LNCaP clone FGC (cell line): ENCODE results near the gene LILRB3.
A peak's percentile ranks its signal among the peaks of the same experiment; 100 is the strongest.
"Not testable (repeated sequence)": the region's sequence is repeated elsewhere in the genome, so short reads cannot be mapped to it uniquely, and the experiment has no call there.

Experiments used
- DNase-seq: peaks from one replicate; pipeline ENCODE4 v3.0.0-alpha.2; 2011; ENCODE audit warnings: low read depth
- H3K4me3 ChIP-seq: 2 replicates; pipeline ENCODE4 v1.5.1; 2011; ENCODE audit warnings: mild to moderate bottlenecking, low read depth, low read length, control low read depth
- TF ChIP-seq, protein P1 (sequence below): IDR thresholded peaks from 2 replicates; pipeline ENCODE4 v1.5.1; 2012; ENCODE audit warnings: mild to moderate bottlenecking; ENCODE audit not compliant: control insufficient read depth, insufficient read depth; ENCODE audit errors: extremely low read depth

LILRB3 gene

DNA sequence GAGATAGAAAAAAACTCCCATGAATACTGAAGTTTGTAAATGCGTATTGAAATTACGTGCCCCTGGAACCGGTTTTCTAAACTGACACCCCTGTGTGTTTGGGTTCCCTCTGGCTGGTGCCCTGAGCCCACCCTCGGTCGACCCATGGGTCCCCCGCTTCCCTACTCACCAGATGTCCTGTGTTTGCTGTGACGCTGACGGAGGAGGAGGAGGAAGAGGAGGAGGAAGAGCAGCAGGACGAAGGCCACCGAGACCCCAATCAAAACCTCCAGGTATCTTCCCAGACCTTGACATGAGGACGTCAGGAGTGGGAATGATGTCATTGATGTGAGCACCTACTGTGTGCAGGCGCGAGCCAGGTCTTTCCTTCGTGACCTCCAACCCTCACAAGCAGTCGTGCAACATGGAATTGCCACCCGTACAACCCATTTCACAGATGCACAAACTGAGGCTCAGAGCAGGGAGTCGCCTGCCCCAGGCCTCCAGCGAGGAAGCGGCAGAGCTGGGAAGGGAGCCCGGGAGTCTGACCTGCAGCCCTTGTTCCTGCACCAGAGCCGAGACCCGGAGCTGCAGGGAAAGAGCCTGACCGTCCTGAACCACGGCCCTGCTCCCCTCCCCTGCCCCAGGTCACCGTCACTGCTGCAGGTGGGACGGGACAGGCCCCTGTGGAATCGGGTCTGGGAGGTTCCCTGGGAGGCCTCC is 3.7 kb downstream of the LILRB3 start:
- TF ChIP-seq, protein P1, sequence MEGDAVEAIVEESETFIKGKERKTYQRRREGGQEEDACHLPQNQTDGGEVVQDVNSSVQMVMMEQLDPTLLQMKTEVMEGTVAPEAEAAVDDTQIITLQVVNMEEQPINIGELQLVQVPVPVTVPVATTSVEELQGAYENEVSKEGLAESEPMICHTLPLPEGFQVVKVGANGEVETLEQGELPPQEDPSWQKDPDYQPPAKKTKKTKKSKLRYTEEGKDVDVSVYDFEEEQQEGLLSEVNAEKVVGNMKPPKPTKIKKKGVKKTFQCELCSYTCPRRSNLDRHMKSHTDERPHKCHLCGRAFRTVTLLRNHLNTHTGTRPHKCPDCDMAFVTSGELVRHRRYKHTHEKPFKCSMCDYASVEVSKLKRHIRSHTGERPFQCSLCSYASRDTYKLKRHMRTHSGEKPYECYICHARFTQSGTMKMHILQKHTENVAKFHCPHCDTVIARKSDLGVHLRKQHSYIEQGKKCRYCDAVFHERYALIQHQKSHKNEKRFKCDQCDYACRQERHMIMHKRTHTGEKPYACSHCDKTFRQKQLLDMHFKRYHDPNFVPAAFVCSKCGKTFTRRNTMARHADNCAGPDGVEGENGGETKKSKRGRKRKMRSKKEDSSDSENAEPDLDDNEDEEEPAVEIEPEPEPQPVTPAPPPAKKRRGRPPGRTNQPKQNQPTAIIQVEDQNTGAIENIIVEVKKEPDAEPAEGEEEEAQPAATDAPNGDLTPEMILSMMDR = no peak
- no peak for DNase-seq
- no peak overlapping the region for H3K4me3 ChIP-seq

DNA sequence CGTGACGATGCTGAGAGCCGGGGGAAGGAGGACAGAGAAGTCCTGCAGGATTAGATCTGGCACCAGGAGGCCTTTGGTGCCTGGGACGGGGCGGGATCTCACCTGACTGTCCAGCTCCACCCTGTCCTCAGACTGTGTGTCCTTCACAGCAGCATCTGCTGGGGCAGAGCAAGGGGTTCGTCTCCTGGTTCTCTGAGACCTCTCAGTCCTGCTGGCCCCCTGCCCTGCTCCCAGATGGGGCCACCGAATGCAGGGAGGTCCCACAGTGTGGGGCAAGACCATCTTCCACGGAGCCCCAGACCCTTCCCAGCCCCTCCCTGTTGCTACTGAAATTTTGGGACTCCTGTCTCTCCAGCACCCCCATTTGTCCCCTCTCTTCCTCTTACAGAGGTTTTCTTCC is 4.5 kb downstream of the LILRB3 start:
- H3K4me3 ChIP-seq = no peak overlapping the region
- TF ChIP-seq, protein P1 = no peak

DNA sequence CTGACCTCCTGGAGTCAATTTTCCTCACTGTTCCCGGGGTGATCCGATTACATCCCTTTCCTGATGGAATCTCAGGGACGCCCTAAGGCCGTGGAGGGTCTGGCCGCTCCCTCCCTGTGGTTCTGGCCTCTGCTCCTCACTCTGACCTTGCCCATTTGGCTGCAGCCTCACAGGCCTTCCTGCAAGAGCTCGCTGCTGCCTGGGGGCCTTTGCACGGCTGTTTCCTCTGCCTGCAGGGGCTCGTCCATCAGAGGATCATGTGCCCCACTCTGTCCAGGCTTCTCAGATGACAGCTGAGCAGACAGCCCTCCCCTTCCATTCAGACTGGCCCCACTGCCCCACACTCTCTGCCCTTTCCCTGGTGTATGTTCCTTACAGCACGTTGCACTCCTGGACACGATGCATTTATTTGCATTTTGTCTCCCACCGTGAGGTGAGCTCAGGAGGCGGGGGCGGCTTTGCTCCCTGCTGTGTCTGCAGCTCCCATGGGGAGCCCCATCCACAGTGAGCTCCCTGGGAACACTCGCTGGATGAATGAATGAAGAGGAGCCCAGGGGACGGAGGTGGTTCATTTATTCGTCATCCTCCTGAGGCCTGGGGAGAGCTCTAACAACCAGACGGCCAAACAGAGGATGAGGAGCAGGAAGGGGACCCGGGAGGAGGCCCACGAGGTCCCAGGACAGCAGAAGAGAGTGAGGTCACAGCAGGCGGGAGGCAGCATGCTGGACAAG is 5.1 kb downstream of the LILRB3 start:
- not testable (repeated sequence) for H3K4me3 ChIP-seq, DNase-seq

More for the DNA sequence above, 4.5 kb downstream of the LILRB3 start:
- DNase-seq = no peak

DNA sequence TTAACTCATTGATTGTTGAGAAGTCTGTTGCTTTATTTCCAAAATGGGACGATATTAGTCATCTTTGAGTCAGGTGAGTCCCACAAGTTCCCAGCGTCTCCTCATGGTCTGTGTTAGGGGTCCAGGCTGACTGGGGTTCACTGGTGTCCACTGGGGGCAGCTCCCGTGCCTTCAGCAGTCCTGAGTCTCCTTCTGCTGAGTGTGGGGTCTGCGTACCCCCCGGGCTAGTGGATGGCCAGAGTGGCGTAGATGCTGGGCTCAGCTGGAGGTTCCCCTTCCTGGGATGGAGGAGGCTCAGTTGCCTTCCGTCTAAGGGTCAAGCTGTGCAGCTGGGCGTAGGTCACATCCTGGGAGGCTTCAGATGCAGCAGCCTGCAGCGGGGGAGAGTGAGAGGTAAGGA is 5.9 kb downstream of the LILRB3 start:
- no peak for DNase-seq
- no peak overlapping the region for H3K4me3 ChIP-seq
- TF ChIP-seq, protein P1 = no peak

DNA sequence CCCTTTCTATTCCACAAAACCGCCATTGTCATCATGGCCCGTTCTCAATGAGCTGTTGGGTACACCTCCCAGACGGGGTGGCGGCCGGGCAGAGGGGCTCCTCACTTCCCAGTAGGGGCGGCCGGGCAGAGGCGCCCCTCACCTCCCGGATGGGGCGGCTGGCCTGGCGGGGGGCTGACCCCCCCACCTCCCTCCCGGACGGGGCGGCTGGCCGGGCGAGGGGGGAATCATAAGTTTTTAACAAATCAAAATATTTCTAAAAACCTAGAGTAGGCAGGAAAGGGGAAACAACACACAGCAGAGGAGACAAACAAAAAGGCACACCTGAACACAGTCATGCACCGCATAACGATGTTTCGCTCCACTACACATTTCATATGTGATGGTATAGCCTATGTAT is 8.1 kb downstream of the LILRB3 start:
- DNase-seq, H3K4me3 ChIP-seq: not testable (repeated sequence)

DNA sequence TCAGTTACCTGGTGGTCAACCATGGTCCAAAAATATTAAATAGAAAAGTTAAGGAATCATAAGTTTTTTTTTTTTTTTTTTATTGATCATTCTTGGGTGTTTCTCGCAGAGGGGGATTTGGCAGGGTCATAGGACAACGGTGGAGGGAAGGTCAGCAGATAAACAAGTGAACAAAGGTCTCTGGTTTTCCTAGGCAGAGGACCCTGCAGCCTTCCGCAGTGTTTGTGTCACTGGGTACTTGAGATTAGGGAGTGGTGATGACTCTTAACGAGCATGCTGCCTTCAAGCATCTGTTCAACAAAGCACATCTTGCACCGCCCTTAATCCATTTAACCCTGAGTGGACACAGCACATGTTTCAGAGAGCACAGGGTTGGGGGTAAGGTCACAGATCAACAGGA is 8.6 kb downstream of the LILRB3 start:
- DNase-seq, H3K4me3 ChIP-seq: not testable (repeated sequence)

DNA sequence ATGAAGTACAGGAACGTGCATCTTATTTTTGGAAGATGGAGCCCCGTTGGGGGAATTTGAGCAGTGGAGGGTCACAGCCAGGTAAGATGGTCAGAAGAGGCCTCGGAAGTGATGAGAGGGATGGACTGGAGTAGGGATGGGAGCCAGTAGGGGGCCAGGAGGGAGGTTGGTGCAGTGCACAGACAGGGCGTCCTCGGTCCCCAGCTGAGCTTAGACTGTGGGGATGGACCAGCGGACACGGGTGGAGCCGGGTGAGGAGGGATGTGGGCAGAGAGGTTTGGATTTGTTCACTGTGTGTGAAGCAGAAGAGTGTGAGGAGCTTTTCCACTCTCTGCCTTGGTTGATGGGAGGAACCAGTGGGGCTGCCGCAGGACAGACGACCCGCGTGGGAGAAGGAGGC is 11.6 kb downstream of the LILRB3 start:
- no peak for DNase-seq
- TF ChIP-seq, protein P1 = no peak
- H3K4me3 ChIP-seq = no peak overlapping the region

DNA sequence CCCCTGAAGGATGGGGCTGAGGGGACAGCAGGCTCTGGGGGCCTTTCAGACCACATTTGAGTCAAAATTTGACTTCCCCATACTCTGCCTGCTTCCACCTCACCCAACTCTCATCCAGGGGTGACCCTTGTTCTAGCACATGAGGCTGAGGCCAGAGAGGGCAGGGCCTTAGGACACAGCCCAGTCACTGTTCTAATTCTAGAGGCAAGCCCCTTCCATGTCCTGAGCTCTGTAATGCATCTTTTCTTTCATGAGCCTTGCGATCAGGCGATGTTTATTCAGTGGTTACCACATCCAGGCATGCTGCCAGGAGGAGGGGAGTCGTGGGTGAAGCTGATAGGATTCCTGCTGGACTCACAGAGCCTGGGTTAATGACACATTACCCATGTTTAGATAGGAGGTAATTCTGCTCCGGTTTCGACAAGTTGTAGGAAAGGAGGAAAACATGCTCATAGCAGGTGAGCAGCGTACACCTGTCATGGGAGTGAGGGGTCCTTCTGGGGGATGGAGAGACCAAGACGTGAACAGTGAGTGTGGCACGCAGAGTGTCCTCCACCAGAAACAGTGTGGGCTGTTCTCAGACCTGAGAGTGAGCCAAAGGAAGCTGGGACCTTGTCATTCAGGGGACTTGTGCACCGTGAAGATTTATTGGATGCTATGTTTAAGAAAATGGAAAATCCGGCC is 12.9 kb downstream of the LILRB3 start:
- peak; percentile 94 for DNase-seq
- peak overlapping the region; percentile 14; the same call in 1 of the 2 replicates for H3K4me3 ChIP-seq
- TF ChIP-seq, protein P1 = no peak
